IMR-90 (cell line): ENCODE data around the gene PLBD2.

Experiments used
- CTCF ChIP-seq: conservative IDR thresholded peaks from 2 replicates; pipeline ENCODE4 v1.5.1; 2012; ENCODE audit warnings: mild to moderate bottlenecking, low read depth, low read length, improper control_type of control experiment
- ELK1 ChIP-seq: fragments of 150-350 bp; IDR thresholded peaks from 2 replicates; pipeline ENCODE4 v1.6.1; 2016; ENCODE audit warnings: low read depth, mild to moderate bottlenecking, low read length, moderate library complexity, borderline replicate concordance
- SMC3 ChIP-seq: fragments of 150-350 bp; IDR thresholded peaks from 2 replicates; pipeline ENCODE4 v1.6.1; 2016; ENCODE audit warnings: low read depth, mild to moderate bottlenecking, antibody characterized with exemption, low read length, moderate library complexity

- TF ChIP-seq CTCF, result no peak
- no peak for TF ChIP-seq SMC3
- TF ChIP-seq ELK1, result no peak
Measured at GRCh38 chr12:113393749-113394148, 35.4 kb downstream of the PLBD2 start.
